H1 (cell line): ENCODE measurements around the gene LPAR2. TPM values are rescaled to one million over a fixed set of nuclear protein-coding genes. Genes with fewer than 3 reads are reported as not detected.

Experiments
- BACH1 ChIP-seq: IDR thresholded peaks from 2 replicates; pipeline ENCODE4 v1.6.1; 2012; ENCODE audit warnings: low read length, improper control_type of control experiment
- CBX8 ChIP-seq: fragments of 300-800, 300-1000 bp; sonication (generic); IDR thresholded peaks from 2 replicates; pipeline ENCODE4 v1.7.1; 2016; ENCODE audit warnings: low read depth, low read length, borderline replicate concordance
- CTBP2 ChIP-seq: IDR thresholded peaks from 2 replicates; pipeline ENCODE4 v1.7.0; 2011; ENCODE audit warnings: borderline replicate concordance, mild to moderate bottlenecking, moderate library complexity, mixed read lengths, low read length; ENCODE audit not compliant: insufficient read depth, insufficient read length
- KDM1A ChIP-seq: fragments of 200-600, 300-600 bp; sonication (generic); IDR thresholded peaks from 2 replicates; pipeline ENCODE4 v1.7.1; 2016; ENCODE audit warnings: mild to moderate bottlenecking, low read length, borderline replicate concordance
- MAX ChIP-seq: IDR thresholded peaks from 2 replicates; pipeline ENCODE4 v1.6.1; 2012; ENCODE audit warnings: inconsistent platforms
- POLR2A ChIP-seq, 2 experiments: IDR thresholded peaks; 1 replicate in 1 of 2; 2 replicates in 1 of 2; pipeline ENCODE4 v1.6.1; 2011; ENCODE audit warnings: low read depth in 2 of 2, low read length in 2 of 2, mild to moderate bottlenecking in 2 of 2; ENCODE audit errors: control extremely low read depth in 1 of 2
- SIN3A ChIP-seq, 2 experiments: IDR thresholded peaks in 1 of 2; conservative IDR thresholded peaks in 1 of 2; 2 replicates each; pipeline ENCODE4 v1.6.1; 2011 to 2012; ENCODE audit warnings: low read length in 2 of 2, improper control_type of control experiment in 1 of 2, low read depth in 1 of 2, mild to moderate bottlenecking in 1 of 2
- TCF12 ChIP-seq: IDR thresholded peaks from 2 replicates; pipeline ENCODE4 v1.6.1; 2011; ENCODE audit warnings: low read depth, mild to moderate bottlenecking, low read length
- polyA plus RNA-seq, 7 experiments: library from polyadenylated mRNA; depleted of rRNA in 3 of 7; stranded (reverse) in 5 of 7; unstranded in 2 of 7; fragments of >200 nt in 5 of 7; fragments of 200-250 nt in 2 of 7; gene quantifications; 1 replicate in 5 of 7; 2 replicates in 1 of 7; 4 replicates in 1 of 7; pipeline versions ENCODE4 v1.2.1 to v1.2.3, GENCODE V29; 2011 to 2013; ENCODE audit warnings: missing spikeins in 2 of 7, mixed read lengths in 2 of 7
- total RNA-seq: library from RNA; stranded (reverse); fragmentation: NEBNext Ultra II Directional; extraction: Animal tissue kit (Norgen Biotek cat#: 25700); gene quantifications from 2 replicates; pipeline ENCODE4 v1.2.1, GENCODE V29; 2021

LPAR2 gene
- total and polyA plus RNA-seq, 2 of the 8 experiments (the other 6 are each of a cell fraction or from before 2014, with no cell fraction given), result 47.6 to 70.2 TPM

GRCh38 chr19:19677579-19677978 lies 49.6 kb upstream of the LPAR2 start (continued):
- TF ChIP-seq MAX (no peak), TCF12 (no peak), KDM1A (no peak), BACH1 (no peak), SIN3A (conservative IDR thresholded peaks at IDR 0.05 in 1 of 2, IDR thresholded peaks at IDR 0.05 in 1 of 2; ENCODE audit: low read depth in 1 of 2, low read length in 2 of 2) (no peak), CTBP2 (no peak), CBX8 (no peak), POLR2A (IDR thresholded peaks at IDR 0.05; ENCODE audit: control extremely low read depth in 1 of 2, low read depth in 2 of 2, low read length in 2 of 2) (no peak)
- TF ChIP-seq, all 59 proteins: peak for 0
